Measurements from ENCODE around the gene C11orf21.

C11orf21 gene

DNA sequence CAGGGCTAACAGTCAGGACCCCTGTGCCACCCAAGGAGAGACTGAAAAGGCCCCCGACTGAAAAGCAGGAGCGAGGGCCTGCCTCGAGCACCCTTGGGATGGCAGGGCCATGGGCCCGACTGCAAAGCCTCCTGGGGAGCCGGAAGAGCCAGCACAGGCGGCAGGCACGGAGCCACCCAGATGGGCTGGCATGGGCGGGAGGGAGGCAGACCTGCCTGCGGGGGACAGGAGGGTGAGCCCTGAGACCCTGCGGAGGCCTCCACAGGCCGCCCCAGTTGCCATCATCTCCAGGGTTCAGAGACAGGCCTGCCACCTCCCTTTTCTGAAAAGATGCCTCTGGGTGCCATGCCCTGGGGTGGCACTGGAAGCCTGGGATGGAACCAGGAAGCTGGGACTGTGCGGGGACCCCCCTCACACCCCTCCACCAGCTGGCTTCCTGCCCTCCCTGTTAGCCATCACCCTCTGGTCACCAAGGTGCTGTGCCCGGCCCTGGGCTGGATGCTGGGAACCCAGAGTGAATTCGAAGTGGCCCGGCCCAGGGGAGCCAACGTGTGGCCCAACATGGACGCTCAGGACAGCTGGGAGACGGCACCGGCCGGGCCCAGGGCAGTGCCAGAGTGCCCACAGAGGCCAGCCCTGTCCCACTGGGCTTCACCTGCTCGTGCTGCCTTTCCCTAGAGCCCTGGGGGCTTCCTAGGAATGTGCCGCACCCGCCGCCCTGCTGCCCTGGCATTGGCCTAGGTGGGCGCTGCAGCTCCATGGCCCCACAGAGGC is 13.9 kb upstream of the C11orf21 start:
- no peaks in the 10 kb centered on the region for H3K4me1 ChIP-seq (ENCODE audit: control insufficient read depth, insufficient read depth, low read length)
- no peaks in the 10 kb centered on the region for H3K27me3 ChIP-seq (ENCODE audit: control insufficient read depth, insufficient read depth, low read length, poor library complexity, severe bottlenecking)
- WGBS, 2 experiments, result 90 to 91% methylated on average over 25 of the region's 25 CpGs
- no peak overlapping the region for H3K4me3 ChIP-seq (ENCODE audit: insufficient read depth, low read depth, low read length)
- H3K27ac ChIP-seq (ENCODE audit: insufficient read depth, low read depth, low read length, poor library complexity, severe bottlenecking), result no peak overlapping the region
- H3K9me3 ChIP-seq (ENCODE audit: control insufficient read depth, low read length), result no peaks in the 10 kb centered on the region
- no peaks in the 10 kb centered on the region for H3K36me3 ChIP-seq (ENCODE audit: control insufficient read depth, insufficient read depth, low read length)

DNA sequence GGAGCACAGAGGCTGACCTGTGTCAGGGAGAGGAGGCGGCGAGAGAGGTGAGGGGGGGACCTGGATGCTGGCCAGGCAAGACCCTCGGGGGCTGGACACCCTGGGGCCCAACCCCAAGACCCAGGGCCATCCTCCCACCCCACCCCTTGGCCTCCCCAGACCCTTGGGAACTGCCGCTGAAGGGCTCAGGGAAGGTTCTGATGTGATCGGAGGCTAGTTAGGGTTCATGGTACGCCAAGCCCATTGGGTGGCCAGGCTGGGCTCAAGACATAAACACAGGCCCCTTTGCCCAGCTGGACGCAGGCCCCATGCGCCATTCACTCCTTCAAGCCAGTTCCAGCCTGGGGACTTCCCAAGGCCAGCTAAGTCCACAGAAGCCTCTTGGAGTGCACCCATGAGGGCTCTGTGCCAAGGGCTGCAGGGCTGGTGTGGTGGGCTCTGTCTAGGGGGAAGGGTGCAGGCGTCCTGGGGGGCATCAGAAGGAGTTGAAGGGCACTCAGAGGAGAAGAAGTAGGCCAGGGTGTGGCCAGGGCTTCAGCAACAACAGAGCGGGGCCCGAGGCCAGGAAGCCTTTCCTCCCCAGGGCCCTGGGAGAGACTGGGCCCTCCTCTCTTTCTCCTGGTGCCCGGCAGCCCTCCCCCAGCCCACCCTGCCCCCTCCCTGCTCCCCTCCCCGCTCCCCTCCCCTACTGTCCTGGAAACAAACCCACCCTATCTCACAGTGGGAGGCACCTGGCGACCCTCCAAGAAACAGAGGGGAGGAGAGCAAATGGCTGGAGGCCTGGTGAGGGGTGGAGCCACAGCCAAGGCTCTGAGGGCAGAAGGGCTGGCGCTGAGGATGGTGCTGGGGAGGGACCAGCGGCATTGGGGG is 13.0 kb upstream of the C11orf21 start:
- no peak overlapping the region for H3K27ac ChIP-seq (ENCODE audit: insufficient read depth, low read depth, low read length, poor library complexity, severe bottlenecking)
- H3K4me3 ChIP-seq (ENCODE audit: insufficient read depth, low read depth, low read length), result no peak overlapping the region
- H3K36me3 ChIP-seq (ENCODE audit: control insufficient read depth, insufficient read depth, low read length), result no peaks in the 10 kb centered on the region
- H3K27me3 ChIP-seq (ENCODE audit: control insufficient read depth, insufficient read depth, low read length, poor library complexity, severe bottlenecking), result no peaks in the 10 kb centered on the region
- no peaks in the 10 kb centered on the region for H3K9me3 ChIP-seq (ENCODE audit: control insufficient read depth, low read length)
- H3K4me1 ChIP-seq (ENCODE audit: control insufficient read depth, insufficient read depth, low read length), result no peaks in the 10 kb centered on the region
- 82 to 83% methylated on average over 15 of the region's 16 CpGs for WGBS, 2 experiments

DNA sequence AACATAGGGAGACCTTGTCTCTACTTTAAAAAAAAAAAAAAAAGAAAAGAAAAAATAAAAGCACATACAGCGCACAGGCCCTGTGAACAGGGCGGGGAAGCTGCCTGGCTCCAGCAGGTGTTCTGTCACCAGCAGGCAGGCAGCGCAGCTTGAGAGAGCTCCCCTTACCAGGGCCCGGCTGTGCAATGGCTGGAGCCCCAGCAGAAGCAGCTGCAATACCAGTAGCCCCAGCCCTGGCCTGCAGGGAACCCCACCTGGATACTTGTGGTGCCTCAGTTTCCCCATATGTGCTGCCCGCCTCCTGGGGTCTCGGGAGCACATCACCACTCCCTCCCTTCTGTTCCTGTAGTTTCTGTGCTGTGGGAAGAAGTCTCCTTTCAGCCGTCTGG is 12.4 kb upstream of the C11orf21 start:
- Histone ChIP-seq H3K27ac (ENCODE audit: insufficient read depth, low read depth, low read length, poor library complexity, severe bottlenecking) (no peak overlapping the region), H3K27me3 (ENCODE audit: control insufficient read depth, insufficient read depth, low read length, poor library complexity, severe bottlenecking) (no peaks in the 10 kb centered on the region), H3K4me1 (ENCODE audit: control insufficient read depth, insufficient read depth, low read length) (no peaks in the 10 kb centered on the region), H3K9me3 (ENCODE audit: control insufficient read depth, low read length) (no peaks in the 10 kb centered on the region), H3K36me3 (ENCODE audit: control insufficient read depth, insufficient read depth, low read length) (no peaks in the 10 kb centered on the region), H3K4me3 (ENCODE audit: insufficient read depth, low read depth, low read length) (no peak overlapping the region)
- 95% methylated on average over 7 of the region's 7 CpGs for WGBS, 2 experiments

DNA sequence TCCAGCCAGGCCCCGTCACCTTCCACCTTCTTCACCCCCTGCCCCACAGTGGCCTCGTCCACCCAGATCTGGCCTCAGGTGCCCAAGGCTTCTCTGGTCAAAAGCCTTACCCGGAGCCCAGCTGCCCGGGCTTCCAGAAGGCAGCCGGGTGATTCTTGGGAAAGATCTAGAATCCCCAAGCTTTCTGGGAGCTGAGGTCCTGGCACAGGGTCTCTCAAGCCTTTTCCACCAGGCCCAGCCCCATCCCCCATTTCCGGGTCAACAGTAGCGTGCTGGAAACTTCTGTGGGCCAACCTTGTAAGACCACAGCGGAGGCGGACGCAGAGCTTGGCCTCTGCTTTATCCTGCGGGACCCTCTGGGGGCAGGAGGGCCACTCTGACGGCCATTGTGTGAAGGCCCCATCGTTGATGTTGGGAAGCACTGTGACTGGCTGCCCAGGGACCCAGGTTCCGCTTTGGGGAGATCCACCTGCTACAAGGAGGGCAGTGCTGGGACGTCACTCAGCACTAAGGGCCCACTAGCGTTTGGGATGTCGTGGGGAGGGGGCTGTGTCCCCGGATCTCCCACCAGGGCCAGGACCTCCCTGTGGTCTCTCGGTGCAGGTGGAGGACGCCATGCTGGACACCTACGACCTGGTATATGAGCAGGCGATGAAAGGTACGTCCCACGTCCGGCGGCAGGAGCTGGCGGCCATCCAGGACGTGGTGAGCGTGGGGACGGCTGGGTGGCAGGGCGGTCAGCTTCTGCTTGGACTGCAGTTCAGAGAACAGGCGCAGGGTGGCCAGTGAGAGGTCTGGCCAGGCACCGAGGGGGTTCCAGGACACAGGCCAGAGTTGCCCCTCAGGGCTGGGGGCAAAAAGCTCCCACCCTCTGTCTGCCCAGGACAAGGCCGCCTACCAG is 11.6 kb upstream of the C11orf21 start:
- Histone ChIP-seq H3K36me3 (ENCODE audit: control insufficient read depth, insufficient read depth, low read length) (no peaks in the 10 kb centered on the region), H3K9me3 (ENCODE audit: control insufficient read depth, low read length) (no peaks in the 10 kb centered on the region), H3K4me1 (ENCODE audit: control insufficient read depth, insufficient read depth, low read length) (no peaks in the 10 kb centered on the region), H3K27ac (ENCODE audit: insufficient read depth, low read depth, low read length, poor library complexity, severe bottlenecking) (no peak overlapping the region), H3K27me3 (ENCODE audit: control insufficient read depth, insufficient read depth, low read length, poor library complexity, severe bottlenecking) (no peaks in the 10 kb centered on the region), H3K4me3 (ENCODE audit: insufficient read depth, low read depth, low read length) (no peak overlapping the region)
- 93 to 94% methylated on average over 34 of the region's 34 CpGs for WGBS, 2 experiments

DNA sequence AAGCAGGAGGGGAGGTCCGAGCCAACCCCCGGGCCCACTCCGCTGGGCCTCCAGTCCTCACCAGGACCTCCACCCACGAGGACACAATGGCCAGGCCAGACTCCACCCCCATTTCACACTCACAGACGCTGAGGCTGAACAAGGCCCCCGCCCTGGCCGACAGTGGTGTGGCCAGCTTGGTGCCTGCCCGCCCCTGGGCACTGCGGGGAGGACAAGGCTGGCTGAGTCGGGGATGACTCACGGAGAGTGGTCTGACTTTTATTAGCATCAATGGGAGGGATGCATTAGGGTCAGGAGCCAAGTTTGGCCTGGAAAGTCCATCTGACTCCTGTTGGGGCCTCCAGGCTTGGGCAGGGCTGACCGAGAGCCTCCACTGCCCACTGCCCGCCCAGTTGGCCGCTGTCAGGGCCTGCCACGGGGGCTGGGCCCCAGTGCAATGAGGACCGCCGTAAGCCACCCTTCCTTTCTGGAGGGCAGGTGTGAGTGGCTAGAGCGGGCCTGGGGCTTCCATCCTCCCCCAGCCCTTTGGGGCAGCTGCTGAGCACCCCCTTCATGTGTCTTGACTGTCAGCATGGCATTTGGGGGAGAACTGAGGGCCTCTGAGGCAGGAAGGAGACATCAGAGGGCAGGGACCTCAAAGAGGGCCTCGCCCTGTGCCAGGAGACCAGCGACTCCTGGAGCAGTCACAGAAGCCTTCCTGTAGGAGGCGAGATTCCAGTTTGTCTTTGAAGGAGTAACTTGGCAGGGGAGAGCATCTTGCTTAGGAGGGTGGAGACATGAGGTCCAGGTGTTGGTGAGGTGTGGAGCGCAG is 10.7 kb upstream of the C11orf21 start:
- H3K36me3 ChIP-seq (ENCODE audit: control insufficient read depth, insufficient read depth, low read length), result no peaks in the 10 kb centered on the region
- H3K4me3 ChIP-seq (ENCODE audit: insufficient read depth, low read depth, low read length), result no peak overlapping the region
- no peaks in the 10 kb centered on the region for H3K9me3 ChIP-seq (ENCODE audit: control insufficient read depth, low read length)
- no peak overlapping the region for H3K27ac ChIP-seq (ENCODE audit: insufficient read depth, low read depth, low read length, poor library complexity, severe bottlenecking)
- H3K27me3 ChIP-seq (ENCODE audit: control insufficient read depth, insufficient read depth, low read length, poor library complexity, severe bottlenecking), result no peaks in the 10 kb centered on the region
- no peaks in the 10 kb centered on the region for H3K4me1 ChIP-seq (ENCODE audit: control insufficient read depth, insufficient read depth, low read length)
- 88 to 89% methylated on average over 22 of the region's 22 CpGs for WGBS, 2 experiments

DNA sequence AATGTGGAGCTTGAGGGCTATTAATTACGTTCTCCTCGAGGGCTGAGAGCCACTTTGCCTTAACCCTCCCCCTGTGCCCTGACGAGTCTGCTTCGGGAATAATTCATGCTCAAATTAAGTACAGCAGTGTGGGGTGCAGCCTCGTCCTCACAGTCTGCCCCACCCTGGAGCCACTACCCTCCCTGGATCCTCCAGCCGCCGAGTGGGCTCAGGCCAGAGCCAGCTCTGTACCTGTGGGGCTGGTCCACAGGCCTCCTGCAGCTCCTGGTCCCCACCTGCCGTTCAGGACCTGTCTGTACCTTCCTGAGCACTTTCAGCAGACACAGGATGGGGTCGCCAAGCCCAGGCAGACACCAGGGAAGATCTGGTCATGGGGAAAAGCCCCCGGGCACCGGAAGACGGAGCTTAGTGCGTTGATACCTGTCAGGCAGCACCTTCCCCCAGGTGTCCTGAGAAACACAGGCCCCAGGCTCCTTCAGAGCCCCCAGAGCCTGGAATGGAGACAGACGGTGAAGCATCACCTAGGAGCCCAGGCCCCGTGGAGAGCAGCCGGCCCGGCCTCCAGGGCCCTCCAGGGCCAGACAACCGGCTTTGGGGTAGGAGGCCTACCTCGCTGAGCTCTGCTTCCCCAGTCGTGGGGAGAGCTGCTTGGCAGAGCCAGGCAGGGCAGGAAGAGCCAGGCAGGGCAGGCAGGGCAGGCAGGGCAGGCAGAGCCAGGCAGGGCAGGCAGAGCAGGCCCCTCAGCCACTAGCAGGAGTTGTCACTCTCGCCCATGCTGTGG is 9.8 kb upstream of the C11orf21 start:
- H3K4me1 ChIP-seq (ENCODE audit: control insufficient read depth, insufficient read depth, low read length), result peaks cover 4% of the 10 kb centered on the region
- no peaks in the 10 kb centered on the region for H3K9me3 ChIP-seq (ENCODE audit: control insufficient read depth, low read length)
- no peaks in the 10 kb centered on the region for H3K27me3 ChIP-seq (ENCODE audit: control insufficient read depth, insufficient read depth, low read length, poor library complexity, severe bottlenecking)
- WGBS, 2 experiments, result 87 to 89% methylated on average over 21 of the region's 21 CpGs
- no peaks in the 10 kb centered on the region for H3K36me3 ChIP-seq (ENCODE audit: control insufficient read depth, insufficient read depth, low read length)
- H3K4me3 ChIP-seq (ENCODE audit: insufficient read depth, low read depth, low read length), result no peak overlapping the region
- H3K27ac ChIP-seq (ENCODE audit: insufficient read depth, low read depth, low read length, poor library complexity, severe bottlenecking), result no peak overlapping the region

DNA sequence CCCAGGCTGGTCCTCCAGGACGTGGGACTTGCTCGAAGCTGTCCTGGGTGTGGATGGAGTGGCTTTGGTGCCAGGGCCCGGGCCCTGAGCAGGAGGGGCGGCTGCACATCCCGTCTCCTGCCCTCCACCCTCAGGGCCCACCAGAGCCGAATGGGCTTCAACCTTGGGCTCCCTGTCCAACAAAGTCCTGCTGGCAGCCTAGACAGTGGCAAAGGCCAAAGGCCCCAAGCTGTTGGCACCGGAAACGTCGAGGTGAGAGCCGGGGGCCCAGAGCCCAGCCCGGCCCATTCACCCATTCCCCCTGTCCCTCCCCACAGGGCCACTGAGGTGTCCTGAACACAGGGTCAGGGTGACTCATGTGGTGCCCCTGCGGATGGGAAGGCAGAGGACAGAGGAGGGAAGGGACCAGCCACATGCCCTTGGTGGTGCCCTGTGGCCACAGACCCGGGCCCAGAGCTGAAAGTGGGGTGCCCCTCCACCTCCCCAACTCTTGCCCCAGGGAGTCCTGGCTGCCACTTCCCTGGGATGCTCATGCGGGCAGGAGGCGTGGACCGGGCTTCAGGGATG is 9.2 kb upstream of the C11orf21 start:
- Histone ChIP-seq H3K27ac (ENCODE audit: insufficient read depth, low read depth, low read length, poor library complexity, severe bottlenecking) (no peak overlapping the region), H3K4me3 (ENCODE audit: insufficient read depth, low read depth, low read length) (no peak overlapping the region), H3K27me3 (ENCODE audit: control insufficient read depth, insufficient read depth, low read length, poor library complexity, severe bottlenecking) (no peaks in the 10 kb centered on the region), H3K9me3 (ENCODE audit: control insufficient read depth, low read length) (no peaks in the 10 kb centered on the region), H3K4me1 (ENCODE audit: control insufficient read depth, insufficient read depth, low read length) (peaks cover 4% of the 10 kb centered on the region), H3K36me3 (ENCODE audit: control insufficient read depth, insufficient read depth, low read length) (no peaks in the 10 kb centered on the region)
- WGBS, 2 experiments, result 84 to 86% methylated on average over 16 of the region's 16 CpGs

DNA sequence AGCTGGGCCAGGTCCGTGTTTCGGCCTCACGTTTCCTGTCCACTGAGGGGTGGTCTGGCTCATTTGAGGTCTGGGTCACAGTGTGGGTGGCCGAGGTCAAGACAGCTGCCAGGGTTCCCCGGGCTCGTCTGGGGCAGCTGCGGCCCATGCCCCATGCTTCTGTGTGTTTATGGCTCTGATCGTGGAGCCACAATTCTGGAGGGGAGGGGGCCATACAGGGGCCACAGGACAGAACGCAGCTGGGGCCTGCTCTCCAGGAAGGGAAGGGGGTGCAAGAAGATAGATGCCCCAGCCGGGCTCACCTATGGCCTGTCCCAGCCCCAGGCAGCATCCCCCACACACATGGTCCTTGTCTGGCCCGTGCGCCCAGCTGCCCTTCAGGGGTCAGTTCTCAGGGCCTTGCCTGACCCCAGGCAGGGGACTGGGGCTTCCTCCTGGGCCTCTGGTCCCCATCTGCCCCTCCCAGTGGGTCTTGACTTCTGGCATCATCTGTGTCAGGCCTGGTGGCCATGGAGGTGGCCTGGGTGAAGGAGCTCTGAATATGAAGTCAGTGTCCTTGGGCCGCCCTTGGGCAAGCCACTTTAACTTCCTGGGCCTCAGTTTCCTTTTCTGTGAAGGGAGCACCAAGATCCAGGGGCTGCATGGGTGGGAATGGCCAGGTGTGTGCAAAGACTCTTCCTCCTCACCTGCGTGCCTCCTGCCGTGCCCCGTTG is 8.5 kb upstream of the C11orf21 start:
- no peaks in the 10 kb centered on the region for H3K36me3 ChIP-seq (ENCODE audit: control insufficient read depth, insufficient read depth, low read length)
- 87 to 89% methylated on average over 16 of the region's 16 CpGs for WGBS, 2 experiments
- H3K4me3 ChIP-seq (ENCODE audit: insufficient read depth, low read depth, low read length), result no peak overlapping the region
- H3K27me3 ChIP-seq (ENCODE audit: control insufficient read depth, insufficient read depth, low read length, poor library complexity, severe bottlenecking), result no peaks in the 10 kb centered on the region
- H3K4me1 ChIP-seq (ENCODE audit: control insufficient read depth, insufficient read depth, low read length), result peaks cover 4% of the 10 kb centered on the region
- H3K27ac ChIP-seq (ENCODE audit: insufficient read depth, low read depth, low read length, poor library complexity, severe bottlenecking), result no peak overlapping the region
- no peaks in the 10 kb centered on the region for H3K9me3 ChIP-seq (ENCODE audit: control insufficient read depth, low read length)

Data from ectodermal cell (in vitro differentiated cells).